ENCODE data around the gene SIX3. TPM values are rescaled to one million over a fixed set of nuclear protein-coding genes. Genes with fewer than 3 reads are reported as not detected.

The SIX3 gene
- 171 TPM for polyA plus RNA-seq (2013, experiment 1 of 2)
- polyA plus RNA-seq (2013, experiment 2 of 2): 176 TPM

GRCh38 chr2:44941551-44942234, at the start of gene SIX3:
Gene SIX3, plus strand, starts transcription at chr2:44941702. Its CDS starts 403 bp downstream, at chr2:44942105.
- H2AFZ ChIP-seq (ENCODE audit: low read length): peak within 1 kb of the TSS; percentile 93
- peak within 1 kb of the TSS; percentile 29 for H4K8ac ChIP-seq (ENCODE audit: low read depth, low read length)
- H3K4me2 ChIP-seq (ENCODE audit: insufficient read depth, low read length, poor library complexity, severe bottlenecking): peak within 1 kb of the TSS; percentile 84
- H2BK120ac ChIP-seq (ENCODE audit: low read depth, low read length): peak within 1 kb of the TSS; percentile 75
- peak within 1 kb of the TSS; percentile 77 for H3K14ac ChIP-seq (ENCODE audit: low read length)
- H3K27me3 ChIP-seq (ENCODE audit: control insufficient read depth in 3 of 3, insufficient read depth in 3 of 3, low read depth in 1 of 3, low read length in 3 of 3): peaks cover 0 to 99% (median 0%) of the 10 kb centered on the region in 3 experiments
- DNase-seq (ENCODE audit: low spot score): peak; percentile 94
- WGBS, 2 donors (ENCODE audit: extremely low coverage in 2 of 2, insufficient read length in 2 of 2, insufficient replicate concordance in 1 of 2): no CpG with 5 or more reads among the region's 39 CpGs
- H3K4ac ChIP-seq (ENCODE audit: low read length): peak within 1 kb of the TSS; percentile 27
- H3K9me3 ChIP-seq (replicated peaks in 1 of 2; ENCODE audit: control insufficient read depth in 2 of 2, insufficient read depth in 1 of 2, low read depth in 1 of 2, low read length in 2 of 2): peaks cover 0 to 11% of the 10 kb centered on the region in 2 donors
- H3K18ac ChIP-seq (ENCODE audit: low read length): peak within 1 kb of the TSS; percentile 98
- peaks cover 0 to 4% of the 10 kb centered on the region in 2 donors for H3K36me3 ChIP-seq (replicated peaks in 1 of 2; ENCODE audit: control insufficient read depth in 2 of 2, insufficient read depth in 2 of 2, low read length in 2 of 2)
- peaks cover 14 to 22% of the 10 kb centered on the region in 2 donors for H3K4me1 ChIP-seq (ENCODE audit: control insufficient read depth in 2 of 2, insufficient read depth in 1 of 2, low read depth in 1 of 2, low read length in 2 of 2)
- H3K23ac ChIP-seq (ENCODE audit: low read depth, low read length, poor library complexity): peak within 1 kb of the TSS; percentile 83
- H2BK5ac ChIP-seq (ENCODE audit: low read length): peak within 1 kb of the TSS; percentile 99
- H2BK15ac ChIP-seq (ENCODE audit: low read length): peak within 1 kb of the TSS; percentile 97
- peak within 1 kb of the TSS; percentile 54 to 91 for H3K4me3 ChIP-seq (ENCODE audit: low read length in 2 of 2)
- H3K79me1 ChIP-seq (ENCODE audit: low read depth, low read length): peaks cover 6% of the 10 kb centered on the region
- peak within 1 kb of the TSS; percentile 96 for H2AK5ac ChIP-seq (ENCODE audit: low read depth, low read length)
- H3K27ac ChIP-seq (replicated peaks; ENCODE audit: low read length): peak within 1 kb of the TSS; percentile 99
- H2BK12ac ChIP-seq (ENCODE audit: low read length): peak within 1 kb of the TSS; percentile 75
- peak within 1 kb of the TSS; percentile 100 for H3K9ac ChIP-seq (ENCODE audit: low read depth, low read length, poor library complexity)
- H4K91ac ChIP-seq (ENCODE audit: low read depth, low read length, poor library complexity): peak within 1 kb of the TSS; percentile 68

GRCh38 chr2:44894058-44894457, 47.4 kb upstream of the SIX3 start:
- Histone ChIP-seq H3K4me1 (ENCODE audit: control insufficient read depth in 2 of 2, insufficient read depth in 1 of 2, low read depth in 1 of 2, low read length in 2 of 2) (peaks cover 0 to 5% of the 10 kb centered on the region in 2 donors), H3K36me3 (replicated peaks in 1 of 2; ENCODE audit: control insufficient read depth in 2 of 2, insufficient read depth in 2 of 2, low read length in 2 of 2) (no peaks in the 10 kb centered on the region), H4K8ac (ENCODE audit: low read depth, low read length) (no peak overlapping the region), H2BK15ac (ENCODE audit: low read length) (no peak overlapping the region), H2AFZ (ENCODE audit: low read length) (no peak overlapping the region), H3K23ac (ENCODE audit: low read depth, low read length, poor library complexity) (no peak overlapping the region), H3K4me2 (ENCODE audit: insufficient read depth, low read length, poor library complexity, severe bottlenecking) (no peak overlapping the region), H2BK12ac (ENCODE audit: low read length) (no peak overlapping the region), H4K91ac (ENCODE audit: low read depth, low read length, poor library complexity) (no peak overlapping the region), H3K4me3 (ENCODE audit: low read length in 2 of 2) (no peak overlapping the region), H3K18ac (ENCODE audit: low read length) (no peak overlapping the region), H3K79me1 (ENCODE audit: low read depth, low read length) (no peaks in the 10 kb centered on the region), H3K4ac (ENCODE audit: low read length) (no peak overlapping the region), H2AK5ac (ENCODE audit: low read depth, low read length) (no peak overlapping the region), H3K27ac (replicated peaks; ENCODE audit: low read length) (no peak overlapping the region), H3K14ac (ENCODE audit: low read length) (no peak overlapping the region), H2BK5ac (ENCODE audit: low read length) (no peak overlapping the region), H3K27me3 (ENCODE audit: control insufficient read depth in 3 of 3, insufficient read depth in 3 of 3, low read depth in 1 of 3, low read length in 3 of 3) (peaks cover 0 to 14% (median 0%) of the 10 kb centered on the region in 3 experiments), H2BK120ac (ENCODE audit: low read depth, low read length) (no peak overlapping the region), H3K9me3 (replicated peaks in 1 of 2; ENCODE audit: control insufficient read depth in 2 of 2, insufficient read depth in 1 of 2, low read depth in 1 of 2, low read length in 2 of 2) (peaks cover 2 to 6% of the 10 kb centered on the region in 2 donors), H3K9ac (ENCODE audit: low read depth, low read length, poor library complexity) (no peak overlapping the region)
- WGBS, 2 donors (ENCODE audit: extremely low coverage in 2 of 2, insufficient read length in 2 of 2, insufficient replicate concordance in 1 of 2): no CpG with 5 or more reads among the region's 8 CpGs
- no peak for DNase-seq (ENCODE audit: low spot score)

- H3K9ac ChIP-seq (ENCODE audit: low read depth, low read length, poor library complexity): no peak overlapping the region
- no peak overlapping the region for H3K4me3 ChIP-seq (ENCODE audit: low read length in 2 of 2)
- no CpG with 5 or more reads among the region's 2 CpGs for WGBS, 2 donors (ENCODE audit: extremely low coverage in 2 of 2, insufficient read length in 2 of 2, insufficient replicate concordance in 1 of 2)
- no peak overlapping the region for H2BK12ac ChIP-seq (ENCODE audit: low read length)
- no peak overlapping the region for H2BK120ac ChIP-seq (ENCODE audit: low read depth, low read length)
- H3K36me3 ChIP-seq (replicated peaks in 1 of 2; ENCODE audit: control insufficient read depth in 2 of 2, insufficient read depth in 2 of 2, low read length in 2 of 2): no peaks in the 10 kb centered on the region
- peaks cover 2 to 6% of the 10 kb centered on the region in 2 donors for H3K9me3 ChIP-seq (replicated peaks in 1 of 2; ENCODE audit: control insufficient read depth in 2 of 2, insufficient read depth in 1 of 2, low read depth in 1 of 2, low read length in 2 of 2)
- H3K27me3 ChIP-seq (ENCODE audit: control insufficient read depth in 3 of 3, insufficient read depth in 3 of 3, low read depth in 1 of 3, low read length in 3 of 3): peaks cover 0 to 21% (median 0%) of the 10 kb centered on the region in 3 experiments
- H2AFZ ChIP-seq (ENCODE audit: low read length): no peak overlapping the region
- H2BK5ac ChIP-seq (ENCODE audit: low read length): no peak overlapping the region
- H3K4me2 ChIP-seq (ENCODE audit: insufficient read depth, low read length, poor library complexity, severe bottlenecking): no peak overlapping the region
- H3K79me1 ChIP-seq (ENCODE audit: low read depth, low read length): no peaks in the 10 kb centered on the region
- no peak overlapping the region for H3K23ac ChIP-seq (ENCODE audit: low read depth, low read length, poor library complexity)
- peaks cover 0 to 5% of the 10 kb centered on the region in 2 donors for H3K4me1 ChIP-seq (ENCODE audit: control insufficient read depth in 2 of 2, insufficient read depth in 1 of 2, low read depth in 1 of 2, low read length in 2 of 2)
- no peak overlapping the region for H4K8ac ChIP-seq (ENCODE audit: low read depth, low read length)
- H4K91ac ChIP-seq (ENCODE audit: low read depth, low read length, poor library complexity): no peak overlapping the region
- H3K18ac ChIP-seq (ENCODE audit: low read length): no peak overlapping the region
- no peak overlapping the region for H3K27ac ChIP-seq (replicated peaks; ENCODE audit: low read length)
- H3K14ac ChIP-seq (ENCODE audit: low read length): no peak overlapping the region
- H2BK15ac ChIP-seq (ENCODE audit: low read length): no peak overlapping the region
- DNase-seq (ENCODE audit: low spot score): no peak
- H2AK5ac ChIP-seq (ENCODE audit: low read depth, low read length): no peak overlapping the region
- no peak overlapping the region for H3K4ac ChIP-seq (ENCODE audit: low read length)
Measured at GRCh38 chr2:44895061-44895460, 46.4 kb upstream of the SIX3 start.

GRCh38 chr2:44897406-44897805, 44.1 kb upstream of the SIX3 start:
- Histone ChIP-seq H2BK120ac (ENCODE audit: low read depth, low read length) (no peak overlapping the region), H3K23ac (ENCODE audit: low read depth, low read length, poor library complexity) (no peak overlapping the region), H3K36me3 (replicated peaks in 1 of 2; ENCODE audit: control insufficient read depth in 2 of 2, insufficient read depth in 2 of 2, low read length in 2 of 2) (no peaks in the 10 kb centered on the region), H3K9ac (ENCODE audit: low read depth, low read length, poor library complexity) (no peak overlapping the region), H3K27ac (replicated peaks; ENCODE audit: low read length) (no peak overlapping the region), H3K4me1 (ENCODE audit: control insufficient read depth in 2 of 2, insufficient read depth in 1 of 2, low read depth in 1 of 2, low read length in 2 of 2) (peaks cover 0 to 5% of the 10 kb centered on the region in 2 donors), H3K18ac (ENCODE audit: low read length) (no peak overlapping the region), H2BK15ac (ENCODE audit: low read length) (no peak overlapping the region), H3K14ac (ENCODE audit: low read length) (no peak overlapping the region), H3K9me3 (replicated peaks in 1 of 2; ENCODE audit: control insufficient read depth in 2 of 2, insufficient read depth in 1 of 2, low read depth in 1 of 2, low read length in 2 of 2) (no peaks in the 10 kb centered on the region), H3K4me3 (ENCODE audit: low read length in 2 of 2) (no peak overlapping the region), H3K79me1 (ENCODE audit: low read depth, low read length) (no peaks in the 10 kb centered on the region), H3K4me2 (ENCODE audit: insufficient read depth, low read length, poor library complexity, severe bottlenecking) (no peak overlapping the region), H2AK5ac (ENCODE audit: low read depth, low read length) (no peak overlapping the region), H2BK12ac (ENCODE audit: low read length) (no peak overlapping the region), H3K4ac (ENCODE audit: low read length) (no peak overlapping the region), H3K27me3 (ENCODE audit: control insufficient read depth in 3 of 3, insufficient read depth in 3 of 3, low read depth in 1 of 3, low read length in 3 of 3) (peaks cover 0 to 23% (median 0%) of the 10 kb centered on the region in 3 experiments), H4K8ac (ENCODE audit: low read depth, low read length) (no peak overlapping the region), H2AFZ (ENCODE audit: low read length) (no peak overlapping the region), H2BK5ac (ENCODE audit: low read length) (no peak overlapping the region), H4K91ac (ENCODE audit: low read depth, low read length, poor library complexity) (no peak overlapping the region)
- WGBS, 2 donors (ENCODE audit: extremely low coverage in 2 of 2, insufficient read length in 2 of 2, insufficient replicate concordance in 1 of 2): no CpG with 5 or more reads among the region's 6 CpGs
- no peak for DNase-seq (ENCODE audit: low spot score)

All from neuronal stem cell (in vitro differentiated cells).